ENCODE measurements around the gene TMEM138. TPM values are rescaled to one million over a fixed set of nuclear protein-coding genes. Genes with fewer than 3 reads are reported as not detected.
A peak's percentile ranks its signal among the peaks of the same experiment; 100 is the strongest.

TMEM138 gene
- total and polyA plus RNA-seq, 2 of the 13 experiments (the other 11 are each of a cell fraction or from before 2014, with no cell fraction given): 43.5 to 61.0 TPM

GRCh38 chr11:61361741-61362541, at the start of gene TMEM138, which contains the start of gene CYB561A3 (continued):
- TF ChIP-seq, protein P1, sequence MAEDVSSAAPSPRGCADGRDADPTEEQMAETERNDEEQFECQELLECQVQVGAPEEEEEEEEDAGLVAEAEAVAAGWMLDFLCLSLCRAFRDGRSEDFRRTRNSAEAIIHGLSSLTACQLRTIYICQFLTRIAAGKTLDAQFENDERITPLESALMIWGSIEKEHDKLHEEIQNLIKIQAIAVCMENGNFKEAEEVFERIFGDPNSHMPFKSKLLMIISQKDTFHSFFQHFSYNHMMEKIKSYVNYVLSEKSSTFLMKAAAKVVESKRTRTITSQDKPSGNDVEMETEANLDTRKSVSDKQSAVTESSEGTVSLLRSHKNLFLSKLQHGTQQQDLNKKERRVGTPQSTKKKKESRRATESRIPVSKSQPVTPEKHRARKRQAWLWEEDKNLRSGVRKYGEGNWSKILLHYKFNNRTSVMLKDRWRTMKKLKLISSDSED (CRISPR knock-in tag; IDR thresholded peaks at IDR 0.05): peak; percentile 59; the same call in 1 of the 2 replicates
- TF ChIP-seq CEBPZ (IDR thresholded peaks at IDR 0.05; ENCODE audit: low read length) (no peak), ZNF180 (CRISPR knock-in tag; IDR thresholded peaks at IDR 0.05; ENCODE audit: borderline replicate concordance, low read depth) (no peak), ZFX (CRISPR knock-in tag; IDR thresholded peaks at IDR 0.05; ENCODE audit: low read depth) (peak; percentile 100), ZNF773 (CRISPR knock-in tag; IDR thresholded peaks at IDR 0.05; ENCODE audit: borderline replicate concordance) (0 out of 2 replicates have a peak, but pooled peaks have one; percentile 16), NR2C2 (CRISPR knock-in tag; IDR thresholded peaks at IDR 0.05; ENCODE audit: borderline replicate concordance) (peak; percentile 96), IRX3 (CRISPR knock-in tag; IDR thresholded peaks at IDR 0.05; ENCODE audit: borderline replicate concordance, low read depth) (peak; percentile 19; the same call in 1 of the 2 replicates), ZNF713 (CRISPR knock-in tag; IDR thresholded peaks at IDR 0.05) (no peak), MEF2D (CRISPR knock-in tag; IDR thresholded peaks at IDR 0.05) (0 out of 2 replicates have a peak, but pooled peaks have one; percentile 56)
- TF ChIP-seq, protein P2, sequence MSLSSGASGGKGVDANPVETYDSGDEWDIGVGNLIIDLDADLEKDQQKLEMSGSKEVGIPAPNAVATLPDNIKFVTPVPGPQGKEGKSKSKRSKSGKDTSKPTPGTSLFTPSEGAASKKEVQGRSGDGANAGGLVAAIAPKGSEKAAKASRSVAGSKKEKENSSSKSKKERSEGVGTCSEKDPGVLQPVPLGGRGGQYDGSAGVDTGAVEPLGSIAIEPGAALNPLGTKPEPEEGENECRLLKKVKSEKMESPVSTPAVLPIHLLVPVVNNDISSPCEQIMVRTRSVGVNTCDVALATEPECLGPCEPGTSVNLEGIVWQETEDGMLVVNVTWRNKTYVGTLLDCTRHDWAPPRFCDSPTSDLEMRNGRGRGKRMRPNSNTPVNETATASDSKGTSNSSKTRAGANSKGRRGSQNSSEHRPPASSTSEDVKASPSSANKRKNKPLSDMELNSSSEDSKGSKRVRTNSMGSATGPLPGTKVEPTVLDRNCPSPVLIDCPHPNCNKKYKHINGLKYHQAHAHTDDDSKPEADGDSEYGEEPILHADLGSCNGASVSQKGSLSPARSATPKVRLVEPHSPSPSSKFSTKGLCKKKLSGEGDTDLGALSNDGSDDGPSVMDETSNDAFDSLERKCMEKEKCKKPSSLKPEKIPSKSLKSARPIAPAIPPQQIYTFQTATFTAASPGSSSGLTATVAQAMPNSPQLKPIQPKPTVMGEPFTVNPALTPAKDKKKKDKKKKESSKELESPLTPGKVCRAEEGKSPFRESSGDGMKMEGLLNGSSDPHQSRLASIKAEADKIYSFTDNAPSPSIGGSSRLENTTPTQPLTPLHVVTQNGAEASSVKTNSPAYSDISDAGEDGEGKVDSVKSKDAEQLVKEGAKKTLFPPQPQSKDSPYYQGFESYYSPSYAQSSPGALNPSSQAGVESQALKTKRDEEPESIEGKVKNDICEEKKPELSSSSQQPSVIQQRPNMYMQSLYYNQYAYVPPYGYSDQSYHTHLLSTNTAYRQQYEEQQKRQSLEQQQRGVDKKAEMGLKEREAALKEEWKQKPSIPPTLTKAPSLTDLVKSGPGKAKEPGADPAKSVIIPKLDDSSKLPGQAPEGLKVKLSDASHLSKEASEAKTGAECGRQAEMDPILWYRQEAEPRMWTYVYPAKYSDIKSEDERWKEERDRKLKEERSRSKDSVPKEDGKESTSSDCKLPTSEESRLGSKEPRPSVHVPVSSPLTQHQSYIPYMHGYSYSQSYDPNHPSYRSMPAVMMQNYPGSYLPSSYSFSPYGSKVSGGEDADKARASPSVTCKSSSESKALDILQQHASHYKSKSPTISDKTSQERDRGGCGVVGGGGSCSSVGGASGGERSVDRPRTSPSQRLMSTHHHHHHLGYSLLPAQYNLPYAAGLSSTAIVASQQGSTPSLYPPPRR (CRISPR knock-in tag; IDR thresholded peaks at IDR 0.05; ENCODE audit: borderline replicate concordance): no peak; the same call in 1 of the 2 replicates
- TF ChIP-seq, protein P3, sequence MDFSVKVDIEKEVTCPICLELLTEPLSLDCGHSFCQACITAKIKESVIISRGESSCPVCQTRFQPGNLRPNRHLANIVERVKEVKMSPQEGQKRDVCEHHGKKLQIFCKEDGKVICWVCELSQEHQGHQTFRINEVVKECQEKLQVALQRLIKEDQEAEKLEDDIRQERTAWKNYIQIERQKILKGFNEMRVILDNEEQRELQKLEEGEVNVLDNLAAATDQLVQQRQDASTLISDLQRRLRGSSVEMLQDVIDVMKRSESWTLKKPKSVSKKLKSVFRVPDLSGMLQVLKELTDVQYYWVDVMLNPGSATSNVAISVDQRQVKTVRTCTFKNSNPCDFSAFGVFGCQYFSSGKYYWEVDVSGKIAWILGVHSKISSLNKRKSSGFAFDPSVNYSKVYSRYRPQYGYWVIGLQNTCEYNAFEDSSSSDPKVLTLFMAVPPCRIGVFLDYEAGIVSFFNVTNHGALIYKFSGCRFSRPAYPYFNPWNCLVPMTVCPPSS (IDR thresholded peaks at IDR 0.05): no peak
- TF ChIP-seq, protein P4, sequence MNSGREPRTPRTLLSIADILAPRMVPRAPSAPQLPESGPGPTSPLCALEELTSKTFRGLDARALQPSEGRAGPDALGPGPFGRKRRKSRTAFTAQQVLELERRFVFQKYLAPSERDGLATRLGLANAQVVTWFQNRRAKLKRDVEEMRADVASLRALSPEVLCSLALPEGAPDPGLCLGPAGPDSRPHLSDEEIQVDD (CRISPR knock-in tag; IDR thresholded peaks at IDR 0.05; ENCODE audit: borderline replicate concordance): no peak
- TF ChIP-seq, protein P5, sequence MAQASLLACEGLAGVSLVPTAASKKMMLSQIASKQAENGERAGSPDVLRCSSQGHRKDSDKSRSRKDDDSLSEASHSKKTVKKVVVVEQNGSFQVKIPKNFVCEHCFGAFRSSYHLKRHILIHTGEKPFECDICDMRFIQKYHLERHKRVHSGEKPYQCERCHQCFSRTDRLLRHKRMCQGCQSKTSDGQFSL (CRISPR knock-in tag; IDR thresholded peaks at IDR 0.05): no peak
- TF ChIP-seq, protein P6, sequence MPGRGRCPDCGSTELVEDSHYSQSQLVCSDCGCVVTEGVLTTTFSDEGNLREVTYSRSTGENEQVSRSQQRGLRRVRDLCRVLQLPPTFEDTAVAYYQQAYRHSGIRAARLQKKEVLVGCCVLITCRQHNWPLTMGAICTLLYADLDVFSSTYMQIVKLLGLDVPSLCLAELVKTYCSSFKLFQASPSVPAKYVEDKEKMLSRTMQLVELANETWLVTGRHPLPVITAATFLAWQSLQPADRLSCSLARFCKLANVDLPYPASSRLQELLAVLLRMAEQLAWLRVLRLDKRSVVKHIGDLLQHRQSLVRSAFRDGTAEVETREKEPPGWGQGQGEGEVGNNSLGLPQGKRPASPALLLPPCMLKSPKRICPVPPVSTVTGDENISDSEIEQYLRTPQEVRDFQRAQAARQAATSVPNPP (CRISPR knock-in tag; IDR thresholded peaks at IDR 0.05): 0 out of 2 replicates have a peak, but pooled peaks have one; percentile 81
